Fibroblast of skin of left quadriceps (primary cell): ENCODE measurements around the gene PHYH.
"Not testable (repeated sequence)": the region's sequence is repeated elsewhere in the genome, so short reads cannot be mapped to it uniquely, and the experiment has no call there.

Experiments used
- DNase-seq, 2 experiments: peaks; one replicate each; pipeline ENCODE4 v3.0.0-alpha.2; 2013; ENCODE audit warnings: low read depth in 2 of 2

Gene PHYH

DNA sequence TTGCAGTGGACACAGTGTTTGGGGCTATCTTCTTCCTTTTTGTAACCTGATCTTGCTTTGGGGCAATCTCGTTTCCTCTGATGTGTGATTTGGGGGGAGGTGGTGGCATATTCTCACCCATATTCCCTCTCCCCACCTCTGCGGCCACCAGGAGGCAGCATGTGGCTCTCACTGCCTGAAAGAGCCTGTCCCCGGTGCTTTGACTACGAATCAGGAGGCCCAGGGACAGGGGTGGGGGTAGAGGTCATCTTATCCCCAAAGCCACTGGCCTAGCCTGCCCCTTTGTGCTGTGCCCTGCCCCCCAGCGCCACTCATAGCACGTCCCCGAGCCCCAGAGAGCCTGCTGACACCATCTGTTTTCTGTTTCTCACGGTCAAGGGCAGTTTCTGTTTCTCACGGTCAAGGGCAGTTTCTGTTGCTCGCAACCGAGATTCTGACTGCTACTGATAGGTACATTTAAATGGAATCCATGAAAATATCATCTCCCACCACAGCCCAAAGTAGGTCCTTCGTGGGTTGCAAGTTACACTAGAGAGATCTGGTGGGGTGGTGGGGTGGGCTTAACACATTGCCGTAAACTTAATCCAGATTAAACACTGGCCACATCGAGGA, 28.2 kb downstream of the PHYH start:
- DNase-seq, result no peak

DNA sequence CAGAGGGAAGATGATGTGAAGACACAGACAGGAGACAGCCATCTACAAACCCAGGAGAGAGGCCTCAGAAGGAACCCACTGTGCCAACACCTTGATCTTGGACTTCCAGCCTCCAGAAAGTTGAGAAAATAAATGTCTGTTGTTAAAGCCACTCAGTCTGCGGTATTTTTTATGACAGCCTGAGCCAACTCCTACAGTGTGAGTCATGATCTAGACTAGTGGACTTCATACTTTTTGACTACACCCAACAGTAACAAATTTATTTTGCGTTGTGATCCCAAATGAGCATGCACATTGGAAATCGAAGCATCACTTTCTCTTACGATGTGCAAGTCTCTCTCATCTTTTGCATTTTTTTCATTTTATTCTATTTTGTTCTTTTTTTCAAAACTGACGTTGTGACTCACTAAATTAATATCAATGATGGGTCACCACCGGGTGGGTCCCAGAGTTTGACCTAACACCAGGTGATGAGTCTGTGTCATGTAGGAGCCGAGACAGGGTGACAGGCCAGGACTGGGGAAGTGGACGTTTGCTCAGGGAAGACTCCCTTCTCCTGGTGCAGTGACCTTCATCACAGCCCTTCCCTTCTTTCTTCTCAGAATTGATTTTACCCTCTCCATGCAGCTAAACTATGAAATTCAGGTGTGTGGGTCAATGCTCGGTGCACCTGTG, 28.9 kb downstream of the PHYH start:
- DNase-seq, result no peak

DNA sequence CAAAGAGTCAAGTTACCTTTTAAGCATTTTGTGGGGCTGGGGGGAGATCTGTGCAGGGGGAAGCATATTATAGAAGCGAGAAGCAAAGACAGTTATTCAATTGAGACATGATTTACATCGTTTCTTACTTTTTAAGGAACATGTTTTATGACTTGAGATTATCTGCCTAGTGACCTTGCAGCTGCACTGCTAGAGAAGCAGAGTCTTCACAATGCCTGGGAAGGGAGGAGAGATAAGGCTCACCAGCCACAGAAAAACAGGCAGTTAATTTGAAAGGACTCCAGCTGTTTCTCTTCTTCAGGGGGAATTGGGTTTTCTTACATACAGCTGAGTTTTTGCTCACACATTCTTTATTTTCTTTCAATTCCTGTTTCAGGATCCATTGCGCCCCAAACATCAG, 31.0 kb downstream of the PHYH start:
- DNase-seq, result no peak

DNA sequence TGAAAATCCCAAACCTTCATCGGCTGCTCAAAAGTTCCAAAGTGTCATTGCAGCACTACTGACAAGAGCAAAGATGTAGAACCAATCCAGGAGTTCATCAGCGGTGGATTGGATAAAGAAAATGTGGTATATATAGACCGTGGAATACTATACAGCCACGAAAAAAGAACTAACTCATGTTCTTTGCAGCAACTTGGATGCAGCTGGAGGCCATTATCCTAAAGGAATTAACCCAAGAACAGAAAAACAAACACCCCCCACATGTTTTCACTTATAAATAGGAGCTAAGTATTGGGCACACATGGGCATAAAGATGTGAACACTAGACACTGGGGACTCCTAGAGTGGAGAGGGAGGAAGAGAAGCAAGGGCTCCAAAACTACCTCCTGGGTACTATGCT, 31.6 kb downstream of the PHYH start:
- no peak for DNase-seq

DNA sequence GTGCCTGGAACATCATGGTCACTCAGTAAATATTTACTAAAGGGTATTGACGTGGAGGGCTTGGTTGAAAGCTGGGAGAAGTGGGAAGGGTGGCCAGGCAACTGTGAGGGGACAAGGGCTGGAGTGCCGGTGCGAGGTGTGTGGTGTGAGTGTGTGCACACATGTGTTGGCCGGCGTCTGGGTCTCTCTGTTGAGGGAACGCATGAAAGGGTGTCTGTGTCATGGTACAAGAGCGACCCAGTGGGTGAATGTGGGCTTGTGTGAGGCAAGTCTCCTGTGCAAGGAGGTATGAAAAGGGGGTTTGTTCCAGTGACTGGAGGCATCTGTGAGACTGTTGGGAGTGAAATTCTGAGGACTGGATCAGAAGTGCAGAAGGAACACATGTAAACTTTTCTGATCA, 36.3 kb downstream of the PHYH start:
- DNase-seq, result no peak

DNA sequence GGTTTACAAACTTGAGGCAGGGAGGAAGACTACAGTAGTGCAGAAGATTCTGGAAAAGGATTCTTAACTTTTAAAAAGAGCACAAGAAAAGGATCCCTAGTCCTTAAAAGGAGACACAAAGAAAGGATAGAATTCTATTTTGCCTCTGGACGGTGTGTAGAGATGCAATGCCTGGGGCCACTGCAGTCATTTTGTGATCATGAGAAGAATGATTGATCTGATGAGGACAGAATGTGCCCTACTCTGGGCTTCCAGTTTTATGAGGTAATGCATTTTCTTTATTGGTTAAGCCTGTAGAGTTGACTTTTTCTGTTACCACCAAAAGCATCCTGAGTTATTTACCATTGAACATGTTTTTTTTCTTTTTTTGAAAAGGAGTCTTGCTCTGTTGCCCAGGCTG, 37.4 kb downstream of the PHYH start:
- DNase-seq, result no peak

DNA sequence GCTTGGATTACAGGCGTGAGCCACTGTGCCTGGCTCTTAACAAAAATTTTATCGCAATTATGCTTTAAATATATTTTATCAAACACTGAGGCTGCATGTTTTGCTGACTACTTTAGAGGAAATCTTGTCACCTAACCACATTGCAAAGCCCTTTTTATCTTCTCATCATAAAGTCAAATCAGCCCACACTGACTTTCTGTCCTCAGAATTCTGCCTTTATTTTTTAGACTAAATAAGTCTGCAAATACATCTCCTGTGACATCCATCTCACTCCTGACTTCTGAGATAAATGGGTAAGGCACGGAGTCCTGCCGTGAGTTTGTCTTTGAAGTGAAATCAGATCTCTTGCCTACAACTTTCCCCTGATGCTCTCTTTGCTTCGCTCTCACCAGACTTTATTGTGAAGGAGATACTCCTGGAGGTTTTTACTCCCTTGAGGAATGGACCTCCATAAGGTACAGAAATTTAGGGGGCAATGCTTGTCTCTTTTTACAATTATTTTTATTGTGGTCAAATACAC, 42.2 kb downstream of the PHYH start:
- no peak for DNase-seq

DNA sequence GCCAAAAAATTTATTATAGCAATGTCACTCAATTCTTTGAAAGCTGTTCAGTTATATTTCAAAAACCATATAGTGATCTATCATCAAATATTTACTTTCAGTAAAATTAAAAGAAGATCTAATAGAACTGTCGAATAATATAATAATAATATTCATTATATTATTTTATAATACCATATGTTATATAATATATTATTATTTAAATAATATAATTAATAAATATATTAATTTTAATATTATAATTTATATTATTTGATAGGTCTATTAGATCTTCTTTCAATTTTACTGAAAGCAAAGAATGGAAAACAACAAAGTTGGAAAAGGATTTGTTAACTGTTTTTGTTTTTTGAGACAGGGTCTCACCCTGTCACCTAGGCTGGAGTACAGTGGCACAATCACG, 43.2 kb downstream of the PHYH start:
- DNase-seq, result no peak

DNA sequence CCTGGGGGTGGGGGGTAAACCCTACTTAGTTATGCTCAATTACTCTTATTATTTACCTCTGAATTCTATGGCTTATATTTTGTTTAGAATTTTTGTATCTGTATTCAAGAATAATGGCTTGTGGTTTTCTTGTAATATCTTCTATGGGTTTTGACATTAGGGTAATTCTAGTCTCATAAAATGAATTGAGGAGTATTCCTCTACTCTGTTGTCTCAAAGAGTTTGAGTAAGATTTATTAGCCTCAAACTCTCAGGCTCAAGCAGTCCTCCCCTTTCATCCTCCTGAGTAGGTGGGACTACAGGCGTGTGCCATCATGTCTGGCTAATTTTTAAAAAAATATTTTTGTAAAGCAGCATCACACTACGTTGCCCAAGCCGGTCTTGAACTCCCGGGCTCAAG, 46.1 kb downstream of the PHYH start:
- no peak for DNase-seq

DNA sequence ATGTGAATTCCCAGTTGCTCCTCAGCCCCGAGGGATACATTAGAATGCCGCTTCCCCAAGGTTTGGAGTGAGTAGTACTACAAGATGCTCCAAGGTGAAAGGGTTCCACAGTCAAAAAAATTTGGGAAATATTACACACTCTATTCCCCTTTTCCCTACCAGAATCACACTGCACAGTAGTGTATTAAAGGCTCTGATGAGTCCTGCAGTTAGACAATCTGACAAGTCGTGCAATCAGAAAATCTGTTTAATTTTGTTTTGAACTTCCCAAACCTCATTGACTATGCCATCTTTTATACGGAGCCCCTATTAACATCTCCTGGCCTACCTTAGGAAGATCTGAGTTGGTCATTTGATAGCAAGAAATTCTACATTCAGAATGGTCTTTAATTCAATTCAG, 52.1 kb downstream of the PHYH start:
- no peak for DNase-seq

DNA sequence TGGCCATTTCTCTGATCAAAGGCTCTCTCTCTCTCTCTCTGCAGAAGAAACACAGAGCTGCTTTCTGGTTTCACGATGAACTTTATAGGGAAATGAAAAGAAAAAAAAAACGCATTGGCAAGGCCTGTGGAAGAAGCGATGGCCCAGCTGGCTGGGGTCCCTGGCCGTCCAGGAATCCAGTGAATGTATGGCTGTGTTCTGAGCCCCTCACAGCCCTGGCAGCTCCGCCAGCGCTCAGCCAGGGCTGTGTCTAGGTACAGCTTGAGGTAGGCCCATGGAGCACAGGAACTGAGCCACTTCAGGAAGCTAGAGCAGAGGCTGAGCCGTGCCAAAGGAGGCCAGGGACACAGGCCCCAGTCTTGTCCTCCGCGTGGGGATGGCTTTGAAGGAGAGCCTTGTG, 52.6 kb downstream of the PHYH start:
- no peak for DNase-seq

DNA sequence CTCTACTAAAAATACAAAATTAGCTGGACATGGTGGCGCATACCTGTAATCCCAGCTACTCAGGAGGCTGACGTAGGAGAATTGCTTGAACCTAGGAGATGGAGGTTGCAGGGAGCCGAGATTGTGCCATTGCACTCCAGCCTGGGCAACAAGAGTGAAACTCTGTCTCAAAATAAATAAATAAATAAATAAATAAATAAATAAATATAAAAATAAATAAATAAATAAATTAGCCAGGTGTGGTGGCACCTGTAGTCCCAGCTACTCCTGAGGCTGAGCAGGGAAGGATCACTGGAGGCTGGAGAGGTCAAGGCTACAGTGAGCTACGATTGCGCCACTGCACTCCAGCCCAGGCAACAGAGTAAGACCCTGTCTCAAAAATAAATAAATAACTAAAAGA, 57.6 kb downstream of the PHYH start:
- not testable (repeated sequence) for DNase-seq

DNA sequence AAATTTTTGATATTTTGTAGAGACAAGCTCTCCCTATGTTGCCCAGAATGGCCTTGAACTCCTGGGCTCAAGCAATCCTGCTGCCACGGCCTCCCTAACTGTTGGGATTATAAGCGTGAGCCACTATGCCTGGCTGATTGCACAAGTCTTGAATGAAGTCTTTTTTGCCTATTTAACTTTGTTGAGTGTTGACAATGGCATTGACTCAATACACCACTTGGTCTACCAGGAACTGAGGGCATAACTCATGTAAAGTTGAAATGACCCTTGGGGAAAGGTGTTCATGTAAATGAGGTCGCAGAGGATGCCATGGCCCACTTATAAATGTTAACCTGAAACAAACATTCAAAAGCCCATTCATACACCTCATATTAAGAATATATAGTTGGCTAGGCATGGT, 58.3 kb downstream of the PHYH start:
- DNase-seq, result no peak

DNA sequence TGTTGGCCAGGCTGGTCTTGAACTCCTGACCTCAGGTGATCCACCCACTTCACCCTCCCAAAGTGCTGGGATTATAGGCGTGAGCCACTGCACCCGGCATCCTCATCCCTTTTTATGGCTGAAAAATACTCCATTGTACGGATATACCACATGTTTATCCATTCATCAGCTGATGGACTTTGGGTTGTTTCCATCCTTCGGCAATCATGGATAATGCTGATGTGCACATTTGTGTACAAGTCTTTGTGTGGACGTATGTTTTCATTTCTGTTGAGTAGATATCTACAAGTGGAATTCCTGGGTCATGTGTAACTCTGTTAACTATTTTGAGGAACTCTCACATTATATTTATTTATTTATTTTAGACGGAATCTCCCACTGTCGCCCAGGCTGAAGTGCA, 59.9 kb downstream of the PHYH start:
- DNase-seq, result no peak

DNA sequence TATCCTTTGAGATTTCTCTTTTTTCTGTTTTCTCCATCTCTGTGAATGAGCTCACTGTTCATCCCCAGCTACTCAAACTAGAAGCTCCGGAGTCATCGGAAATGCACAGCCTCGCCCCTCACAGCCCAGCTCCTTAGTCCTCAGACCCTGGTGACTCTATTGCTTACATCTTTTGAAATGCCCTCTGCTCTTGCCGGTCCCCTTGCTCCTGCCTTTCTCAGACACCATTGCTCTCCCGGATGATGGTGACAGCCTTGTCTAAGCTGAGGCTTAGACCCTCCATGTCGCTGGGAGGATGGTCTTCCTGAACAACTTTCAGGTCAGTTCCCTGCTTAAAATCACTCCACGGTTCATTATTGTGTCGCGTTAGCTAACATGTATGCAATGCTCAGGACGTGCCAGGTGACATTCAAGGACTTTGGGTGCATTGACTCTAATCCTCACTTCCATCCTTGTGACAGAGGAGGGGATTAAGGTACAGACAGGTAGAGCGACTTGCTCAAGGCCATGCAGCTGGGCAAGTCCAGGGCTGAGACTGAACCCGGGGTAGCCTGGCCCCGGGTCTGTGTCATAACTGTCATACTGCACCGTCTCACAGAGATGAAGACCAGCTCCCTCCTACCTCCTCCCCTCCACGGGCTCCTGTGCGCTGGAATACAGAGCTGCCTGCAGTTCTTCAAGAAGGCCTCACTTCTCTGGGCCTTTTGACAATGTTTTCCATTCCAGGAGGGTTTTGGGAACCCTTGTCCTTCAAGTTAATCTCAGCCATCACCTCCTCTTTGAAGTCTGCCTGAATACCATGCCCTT, 61.4 kb downstream of the PHYH start:
- no peak for DNase-seq

DNA sequence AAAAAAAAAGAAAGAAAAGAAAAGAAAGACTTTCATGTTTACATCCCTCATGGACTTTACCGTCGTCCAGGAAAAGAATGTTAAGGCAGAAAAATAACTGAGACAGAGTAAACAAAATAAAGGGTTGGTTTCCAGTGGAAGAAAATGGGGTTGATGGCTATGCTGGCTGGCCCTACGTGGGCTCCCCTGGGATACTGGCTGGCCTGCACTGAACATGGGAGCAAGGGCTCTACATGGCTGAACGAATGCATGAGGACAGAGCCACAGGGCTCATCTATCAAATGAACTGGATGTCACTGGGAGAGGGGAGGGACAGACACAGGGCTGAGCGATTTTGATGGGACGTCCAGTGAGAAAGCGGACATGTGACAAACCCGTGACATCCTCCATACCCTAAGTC, 63.2 kb downstream of the PHYH start:
- no peak for DNase-seq

DNA sequence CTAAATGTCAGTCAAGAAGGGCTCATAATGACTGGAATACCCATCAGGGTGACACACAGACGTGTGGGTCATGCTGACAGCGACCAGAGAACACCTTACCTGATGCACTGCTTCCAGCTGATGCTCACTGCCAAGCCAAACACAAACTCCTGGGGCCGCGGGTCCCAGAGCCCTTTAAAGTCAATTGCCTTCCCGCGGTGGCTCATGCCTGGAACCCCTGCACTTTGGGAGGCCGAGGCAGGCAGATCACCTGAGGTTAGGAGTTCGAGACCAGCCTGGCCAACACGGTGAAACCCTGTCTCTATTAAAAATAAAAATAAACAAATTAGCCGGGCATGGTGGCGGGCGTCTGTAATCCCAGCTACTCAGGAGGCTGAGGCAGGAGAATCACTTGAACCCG, 65.1 kb downstream of the PHYH start:
- DNase-seq, result not testable (repeated sequence)

DNA sequence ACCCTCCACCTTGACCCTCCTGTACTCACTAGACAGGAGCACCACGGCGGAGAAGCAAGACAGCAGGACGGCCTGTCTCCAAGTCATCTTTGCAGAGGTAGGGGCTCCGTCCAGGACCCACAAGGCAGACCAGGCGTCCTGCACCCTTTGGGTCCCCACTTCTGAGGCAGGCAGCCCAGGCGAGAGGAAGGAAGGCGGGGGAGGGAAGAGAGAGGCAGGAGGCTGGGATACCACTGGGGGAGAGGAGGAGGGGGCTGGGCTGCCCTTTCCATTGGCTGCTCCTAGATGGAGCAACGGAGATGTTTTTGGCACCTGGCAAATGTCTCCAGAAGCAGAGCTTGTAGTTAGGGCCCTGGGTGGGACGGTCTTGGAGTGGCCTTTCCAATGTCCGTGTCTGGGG, 65.7 kb downstream of the PHYH start, which contains the start of gene UCMA:
Gene UCMA (minus strand): TSS at position 203 of the 400 bp plus-strand sequence. CDS start 116 bp downstream, at position 87.
- DNase-seq, result no peak

DNA sequence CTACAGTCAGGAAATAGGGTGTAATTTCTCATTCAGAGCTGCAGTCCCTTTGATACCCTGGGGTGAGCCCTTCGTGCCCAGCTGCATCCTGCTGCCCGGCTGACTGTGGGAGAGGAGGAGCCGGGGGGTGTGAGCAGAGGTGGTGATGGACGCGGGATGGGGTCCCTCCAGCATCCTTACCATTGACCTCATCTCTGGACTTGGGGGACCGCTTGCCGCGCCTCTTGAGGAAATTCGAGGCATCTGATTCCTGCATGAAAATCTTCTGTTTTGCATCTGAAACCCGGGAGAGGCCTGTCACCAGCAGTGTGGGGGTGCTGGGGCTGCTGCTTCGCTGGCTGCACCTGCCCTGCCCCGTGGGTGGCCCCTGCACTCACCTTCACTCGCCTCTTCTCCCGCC, 66.5 kb downstream of the PHYH start:
- no peak for DNase-seq

DNA sequence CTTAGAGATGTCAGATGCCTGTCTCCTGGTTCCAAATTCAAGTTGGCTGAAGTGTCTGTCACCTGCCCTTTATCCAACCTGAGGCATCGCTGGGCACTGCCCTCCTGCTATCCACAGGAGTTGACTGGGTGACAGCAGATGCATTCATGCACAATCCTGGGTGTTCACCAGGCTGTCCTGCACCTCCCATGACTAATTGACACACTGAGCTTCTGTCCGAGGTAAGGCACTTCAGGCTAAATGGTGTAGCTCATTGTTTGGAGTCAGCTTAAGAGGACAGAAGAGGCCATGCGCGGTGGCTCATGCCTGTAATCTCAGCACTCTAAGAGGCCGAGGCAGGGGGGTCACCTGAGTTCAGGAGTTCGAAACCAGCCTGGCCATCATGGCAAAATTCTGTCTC, 68.1 kb downstream of the PHYH start:
- DNase-seq, result no peak

DNA sequence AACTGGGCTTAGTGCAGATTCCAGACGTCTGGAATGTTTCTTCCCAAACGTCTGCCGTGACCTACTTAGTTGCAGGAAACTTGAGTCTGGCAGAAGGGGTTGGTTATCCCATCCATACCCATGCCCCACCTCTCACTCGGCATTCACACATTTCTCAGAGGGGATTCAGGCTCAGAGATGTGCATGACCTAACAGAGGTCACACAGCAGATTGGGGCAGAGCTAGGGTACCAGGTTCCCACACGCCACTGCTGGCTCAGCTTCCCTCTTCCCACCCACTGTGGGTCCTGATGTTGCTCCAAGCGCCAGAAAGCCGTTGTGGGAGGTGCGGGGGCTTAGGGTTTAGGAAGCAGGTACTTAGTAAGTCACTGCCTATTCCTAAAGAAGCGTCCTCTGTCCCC, 68.7 kb downstream of the PHYH start:
- DNase-seq, result no peak
